DMS153 treated with DMSO at 0.1 percent for 48 hours (cell line): Measurements from ENCODE around the gene PDE1C.

ENCODE experiments used
- DNase-seq: peaks from one replicate; lab custom pipeline; 2025; ENCODE audit not compliant: unreplicated experiment; lab: John Stamatoyannopoulos, UW

PDE1C gene

GRCh38 chr7:31729195-31729804, 340.9 kb downstream of the PDE1C start:
- DNase-seq: no peak

- DNase-seq: no peak
These were observed 345.5 kb downstream of the PDE1C start for GRCh38 chr7:31724696-31725095.

- DNase-seq: no peak
These were observed 349.8 kb downstream of the PDE1C start for GRCh38 chr7:31720366-31720765.

- DNase-seq: no peak
These were observed 353.9 kb downstream of the PDE1C start for GRCh38 chr7:31716355-31716754.

- DNase-seq: no peak
These were observed 360.0 kb downstream of the PDE1C start for GRCh38 chr7:31710171-31710570.

- no peak for DNase-seq
These were observed 363.1 kb downstream of the PDE1C start for GRCh38 chr7:31707089-31707488.

- no peak for DNase-seq
These were observed 364.8 kb downstream of the PDE1C start for GRCh38 chr7:31705377-31705776.

- no peak for DNase-seq
These were observed 367.9 kb downstream of the PDE1C start for GRCh38 chr7:31702354-31702753.
